H9 (cell line): ENCODE measurements around the gene SFMBT1. TPM values are rescaled to one million over a fixed set of nuclear protein-coding genes. Genes with fewer than 3 reads are reported as not detected.

Experiments
- DNase-seq: peaks from one replicate; pipeline ENCODE4 v3.0.0-alpha.2; 2017
- H2AFZ ChIP-seq: one replicate; pipeline ENCODE4 v1.6.1; 2013; ENCODE audit warnings: mild to moderate bottlenecking, low read length, control low read depth, moderate library complexity
- H2AK5ac ChIP-seq: 2 replicates; pipeline ENCODE4 v1.6.1; 2013; ENCODE audit warnings: low read length, control low read depth, mixed read lengths; ENCODE audit not compliant: insufficient read length
- H2BK120ac ChIP-seq: one replicate; pipeline ENCODE4 v1.6.1; 2013; ENCODE audit warnings: low read depth, mild to moderate bottlenecking, low read length, control low read depth, inconsistent platforms; ENCODE audit not compliant: poor library complexity, severe bottlenecking
- H2BK12ac ChIP-seq: 2 replicates; pipeline ENCODE4 v1.6.1; 2013; ENCODE audit warnings: low read length, control low read depth, mixed read lengths, low read depth; ENCODE audit not compliant: insufficient read length
- H2BK15ac ChIP-seq: 2 replicates; pipeline ENCODE4 v1.6.1; 2013; ENCODE audit warnings: low read depth, low read length, control low read depth
- H2BK20ac ChIP-seq: one replicate; pipeline ENCODE4 v1.6.1; 2013; ENCODE audit warnings: low read depth, mild to moderate bottlenecking, low read length, control low read depth, inconsistent platforms; ENCODE audit not compliant: poor library complexity, severe bottlenecking
- H2BK5ac ChIP-seq: 2 replicates; pipeline ENCODE4 v1.6.1; 2013; ENCODE audit warnings: low read length, control low read depth, mixed read lengths; ENCODE audit not compliant: insufficient read length
- H3K14ac ChIP-seq: 2 replicates; pipeline ENCODE4 v1.6.1; 2013; ENCODE audit warnings: low read length, control low read depth; ENCODE audit not compliant: insufficient read depth
- H3K18ac ChIP-seq: 2 replicates; pipeline ENCODE4 v1.6.1; 2013; ENCODE audit warnings: low read depth, mild to moderate bottlenecking, mixed read lengths, low read length, control low read depth; ENCODE audit not compliant: insufficient read length
- H3K23ac ChIP-seq: 2 replicates; pipeline ENCODE4 v1.6.1; 2013; ENCODE audit warnings: low read length, control low read depth, mixed read lengths, low read depth; ENCODE audit not compliant: insufficient read length
- H3K23me2 ChIP-seq: 2 replicates; pipeline ENCODE4 v1.6.1; 2013; ENCODE audit warnings: low read depth, mild to moderate bottlenecking, mixed read lengths, low read length, control low read depth; ENCODE audit not compliant: insufficient read length, poor library complexity, severe bottlenecking
- H3K27ac ChIP-seq: 2 replicates; pipeline ENCODE4 v1.5.1; 2013; ENCODE audit warnings: low read length, control low read depth, mixed read lengths, low read depth; ENCODE audit not compliant: insufficient read length
- H3K27me3 ChIP-seq: 2 replicates; pipeline ENCODE4 v1.6.1; 2013; ENCODE audit warnings: low read length, control low read depth, inconsistent platforms; ENCODE audit not compliant: insufficient read depth
- H3K4ac ChIP-seq: 2 replicates; pipeline ENCODE4 v1.6.1; 2013; ENCODE audit warnings: low read depth, mild to moderate bottlenecking, control low read depth, inconsistent platforms, low read length, moderate library complexity
- H3K4me1 ChIP-seq: 2 replicates; pipeline ENCODE4 v1.6.1; 2013; ENCODE audit warnings: low read length, control low read depth, inconsistent platforms; ENCODE audit not compliant: insufficient read depth
- H3K4me2 ChIP-seq: 2 replicates; pipeline ENCODE4 v1.6.1; 2013; ENCODE audit warnings: low read length, control low read depth, mixed read lengths; ENCODE audit not compliant: insufficient read length, insufficient read depth
- H3K56ac ChIP-seq: 2 replicates; pipeline ENCODE4 v1.6.1; 2013; ENCODE audit warnings: low read depth, mild to moderate bottlenecking, mixed read lengths, low read length, control low read depth; ENCODE audit not compliant: insufficient read length
- H3K79me1 ChIP-seq: 2 replicates; pipeline ENCODE4 v1.6.1; 2013; ENCODE audit warnings: low read depth, mild to moderate bottlenecking, moderate library complexity, low read length, control low read depth, inconsistent platforms; ENCODE audit not compliant: insufficient read depth, poor library complexity, severe bottlenecking
- H3K79me2 ChIP-seq: 2 replicates; pipeline ENCODE4 v1.6.1; 2013; ENCODE audit warnings: low read length, control low read depth, inconsistent platforms; ENCODE audit not compliant: insufficient read depth
- H3K9ac ChIP-seq: 2 replicates; pipeline ENCODE4 v1.6.1; 2013; ENCODE audit warnings: low read length, control low read depth, mixed read lengths; ENCODE audit not compliant: insufficient read length; ENCODE audit errors: extremely low read depth
- H3K9me3 ChIP-seq: one replicate; pipeline ENCODE4 v1.6.1; 2013; ENCODE audit warnings: low read depth, low read length, inconsistent platforms; ENCODE audit not compliant: control insufficient read depth
- H3T11ph ChIP-seq: one replicate; pipeline ENCODE4 v1.6.1; 2013; ENCODE audit warnings: mild to moderate bottlenecking, low read length, control low read depth, inconsistent platforms
- H4K20me1 ChIP-seq: one replicate; pipeline ENCODE4 v1.6.1; 2013; ENCODE audit not compliant: control insufficient read depth, insufficient read length, insufficient read depth
- H4K5ac ChIP-seq: 2 replicates; pipeline ENCODE4 v1.6.1; 2013; ENCODE audit warnings: low read depth, mild to moderate bottlenecking, mixed read lengths, low read length, control low read depth; ENCODE audit not compliant: insufficient read length
- H4K8ac ChIP-seq: replicated peaks from 2 replicates; pipeline ENCODE4 v1.6.1; 2013; ENCODE audit warnings: low read length, control low read depth, mixed read lengths, low read depth; ENCODE audit not compliant: insufficient read length
- H4K91ac ChIP-seq: 2 replicates; pipeline ENCODE4 v1.6.1; 2013; ENCODE audit warnings: low read depth, mild to moderate bottlenecking, moderate library complexity, mixed read lengths, low read length, control low read depth; ENCODE audit not compliant: insufficient read length
- H3K27ac Mint-ChIP-seq, 3 experiments: 2 replicates in 2 of 3; 3 replicates in 1 of 3; pipeline ENCODE4 v1.8.0; 2020 to 2021; ENCODE audit warnings: mixed read lengths in 3 of 3, mild to moderate bottlenecking in 1 of 3, moderate library complexity in 1 of 3
- H3K27me3 Mint-ChIP-seq: 2 replicates; pipeline ENCODE4 v1.8.0; 2021; ENCODE audit warnings: low read depth, mild to moderate bottlenecking, moderate library complexity, mixed read lengths
- H3K36me3 Mint-ChIP-seq, 3 experiments: 2 replicates in 2 of 3; 3 replicates in 1 of 3; pipeline ENCODE4 v1.8.0; 2020 to 2021; ENCODE audit warnings: low read depth in 3 of 3, mixed read lengths in 3 of 3; ENCODE audit not compliant: insufficient read depth in 1 of 3
- H3K4me1 Mint-ChIP-seq, 2 experiments: 2 replicates each; pipeline ENCODE4 v1.8.0; 2020; ENCODE audit warnings: mixed read lengths in 2 of 2
- H3K4me3 Mint-ChIP-seq, 2 experiments: 2 replicates in 1 of 2; 3 replicates in 1 of 2; pipeline ENCODE4 v1.8.0; 2020 to 2021; ENCODE audit warnings: mild to moderate bottlenecking in 2 of 2, mixed read lengths in 2 of 2, moderate library complexity in 1 of 2
- H3K9me3 Mint-ChIP-seq, 2 experiments: 2 replicates in 1 of 2; 3 replicates in 1 of 2; pipeline ENCODE4 v1.8.0; 2020; ENCODE audit warnings: mild to moderate bottlenecking in 2 of 2, mixed read lengths in 2 of 2, moderate library complexity in 1 of 2
- WGBS: extraction: QIAGEN DNeasy Blood & Tissue Kit; methylation state at CpG from one replicate; pipeline ENCODE4 v1.1.7; 2013; ENCODE audit warnings: missing lambda C conversion rate, low lambda C conversion rate, mixed read lengths; ENCODE audit not compliant: insufficient read length; ENCODE audit errors: extremely low coverage; 5-methylcytosine and 5-hydroxymethylcytosine counted together
- total RNA-seq: library from RNA; stranded (reverse); gene quantifications from 2 replicates; pipeline ENCODE4 v1.2.1, GENCODE V29; 2021
- TF ChIP-seq, protein P1 (sequence below): fragments of 200-600 bp; sonication (generic); conservative IDR thresholded peaks from 3 replicates; pipeline ENCODE4 v1.8.0; 2021; ENCODE audit warnings: antibody characterized with exemption, mild to moderate bottlenecking

Gene SFMBT1
- total RNA-seq, 1 experiment from 2014 or later = 15.3 TPM

GRCh38 chr3:52925405-52926313 is 120.2 kb downstream of the SFMBT1 start:
- Histone ChIP-seq H3K23ac (no peak overlapping the region), H3K4ac (no peak overlapping the region), H2BK5ac (no peak overlapping the region), H3K9ac (no peak overlapping the region), H3K56ac (no peak overlapping the region), H4K5ac (no peak overlapping the region), H3K4me1 (no peaks in the 10 kb centered on the region), H3T11ph (no peak overlapping the region), H3K4me2 (no peak overlapping the region), H3K23me2 (no peaks in the 10 kb centered on the region), H2BK20ac (no peak overlapping the region), H2AFZ (no peak overlapping the region), H3K27ac (no peak overlapping the region), H4K20me1 (no peaks in the 10 kb centered on the region), H4K8ac (no peak overlapping the region), H2AK5ac (no peak overlapping the region), H2BK12ac (no peak overlapping the region), H3K27me3 (no peaks in the 10 kb centered on the region), H3K18ac (no peak overlapping the region), H3K79me2 (no peaks in the 10 kb centered on the region), H3K9me3 (no peaks in the 10 kb centered on the region), H3K14ac (no peak overlapping the region), H4K91ac (no peak overlapping the region), H2BK120ac (no peak overlapping the region), H2BK15ac (no peak overlapping the region), H3K79me1 (no peaks in the 10 kb centered on the region)
- no peaks in the 10 kb centered on the region for H3K9me3 Mint-ChIP-seq
- H3K4me3 Mint-ChIP-seq = no peak overlapping the region
- no peak overlapping the region for H3K27ac Mint-ChIP-seq
- no peaks in the 10 kb centered on the region; a peak in 1 of 4 replicates for H3K4me1 Mint-ChIP-seq
- TF ChIP-seq, protein P1, sequence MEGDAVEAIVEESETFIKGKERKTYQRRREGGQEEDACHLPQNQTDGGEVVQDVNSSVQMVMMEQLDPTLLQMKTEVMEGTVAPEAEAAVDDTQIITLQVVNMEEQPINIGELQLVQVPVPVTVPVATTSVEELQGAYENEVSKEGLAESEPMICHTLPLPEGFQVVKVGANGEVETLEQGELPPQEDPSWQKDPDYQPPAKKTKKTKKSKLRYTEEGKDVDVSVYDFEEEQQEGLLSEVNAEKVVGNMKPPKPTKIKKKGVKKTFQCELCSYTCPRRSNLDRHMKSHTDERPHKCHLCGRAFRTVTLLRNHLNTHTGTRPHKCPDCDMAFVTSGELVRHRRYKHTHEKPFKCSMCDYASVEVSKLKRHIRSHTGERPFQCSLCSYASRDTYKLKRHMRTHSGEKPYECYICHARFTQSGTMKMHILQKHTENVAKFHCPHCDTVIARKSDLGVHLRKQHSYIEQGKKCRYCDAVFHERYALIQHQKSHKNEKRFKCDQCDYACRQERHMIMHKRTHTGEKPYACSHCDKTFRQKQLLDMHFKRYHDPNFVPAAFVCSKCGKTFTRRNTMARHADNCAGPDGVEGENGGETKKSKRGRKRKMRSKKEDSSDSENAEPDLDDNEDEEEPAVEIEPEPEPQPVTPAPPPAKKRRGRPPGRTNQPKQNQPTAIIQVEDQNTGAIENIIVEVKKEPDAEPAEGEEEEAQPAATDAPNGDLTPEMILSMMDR = no peak
- no peak for DNase-seq
- WGBS = 100% methylated on average over 1 of the region's 6 CpGs
- H3K27me3 Mint-ChIP-seq = no peaks in the 10 kb centered on the region
- peaks cover 0 to 4% (median 3%) of the 10 kb centered on the region in 3 experiments; a peak in 2 of 7 replicates for H3K36me3 Mint-ChIP-seq
